ENCODE results near the gene VKORC1.

Gene VKORC1

GRCh38 chr16:31081428-31082351, 12.9 kb downstream of the VKORC1 start:
- DNase-seq = no peak

DNA sequence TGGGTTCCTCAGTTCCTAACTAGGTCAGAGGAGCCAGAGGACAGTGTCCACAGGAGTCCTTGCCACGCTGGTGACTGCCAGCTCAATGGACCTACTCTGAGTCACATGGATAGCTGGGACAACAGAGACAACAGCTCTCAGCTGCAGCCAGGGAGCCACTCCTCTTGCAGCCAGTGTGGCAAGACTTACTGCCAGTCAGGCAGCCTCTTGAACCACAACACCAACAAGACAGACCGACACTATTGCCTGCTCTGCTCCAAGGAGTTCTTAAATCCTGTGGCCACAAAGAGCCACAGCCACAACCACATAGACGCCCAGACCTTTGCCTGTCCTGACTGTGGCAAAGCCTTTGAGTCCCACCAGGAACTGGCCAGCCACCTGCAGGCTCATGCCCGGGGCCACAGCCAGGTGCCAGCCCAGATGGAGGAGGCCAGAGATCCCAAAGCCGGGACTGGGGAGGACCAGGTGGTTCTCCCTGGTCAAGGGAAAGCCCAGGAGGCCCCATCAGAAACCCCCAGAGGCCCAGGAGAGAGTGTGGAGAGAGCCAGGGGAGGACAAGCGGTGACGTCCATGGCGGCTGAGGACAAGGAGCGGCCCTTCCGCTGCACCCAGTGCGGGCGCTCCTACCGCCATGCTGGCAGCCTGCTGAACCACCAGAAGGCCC, 13.7 kb downstream of the VKORC1 start:
- no peak for DNase-seq

- no peak for DNase-seq
These were observed 14.5 kb downstream of the VKORC1 start for GRCh38 chr16:31080035-31080629.

DNA sequence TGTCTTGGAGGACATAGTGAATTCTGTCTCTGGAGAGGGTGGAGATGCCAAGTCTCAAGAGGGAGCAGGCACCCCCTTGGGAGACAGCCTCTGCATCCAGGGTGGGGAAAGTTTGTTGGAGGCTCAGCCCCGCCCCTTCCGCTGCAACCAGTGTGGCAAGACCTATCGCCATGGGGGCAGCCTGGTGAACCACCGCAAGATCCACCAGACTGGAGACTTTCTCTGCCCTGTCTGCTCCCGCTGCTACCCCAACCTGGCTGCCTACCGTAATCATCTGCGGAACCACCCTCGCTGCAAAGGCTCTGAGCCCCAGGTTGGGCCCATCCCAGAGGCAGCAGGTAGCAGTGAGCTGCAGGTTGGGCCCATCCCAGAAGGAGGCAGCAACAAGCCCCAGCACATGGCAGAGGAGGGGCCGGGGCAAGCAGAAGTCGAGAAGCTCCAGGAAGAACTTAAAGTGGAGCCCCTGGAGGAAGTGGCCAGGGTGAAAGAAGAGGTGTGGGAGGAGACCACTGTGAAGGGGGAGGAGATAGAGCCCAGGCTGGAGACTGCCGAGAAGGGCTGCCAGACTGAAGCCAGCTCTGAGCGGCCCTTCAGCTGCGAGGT, 15.2 kb downstream of the VKORC1 start:
- no peak for DNase-seq

DNA sequence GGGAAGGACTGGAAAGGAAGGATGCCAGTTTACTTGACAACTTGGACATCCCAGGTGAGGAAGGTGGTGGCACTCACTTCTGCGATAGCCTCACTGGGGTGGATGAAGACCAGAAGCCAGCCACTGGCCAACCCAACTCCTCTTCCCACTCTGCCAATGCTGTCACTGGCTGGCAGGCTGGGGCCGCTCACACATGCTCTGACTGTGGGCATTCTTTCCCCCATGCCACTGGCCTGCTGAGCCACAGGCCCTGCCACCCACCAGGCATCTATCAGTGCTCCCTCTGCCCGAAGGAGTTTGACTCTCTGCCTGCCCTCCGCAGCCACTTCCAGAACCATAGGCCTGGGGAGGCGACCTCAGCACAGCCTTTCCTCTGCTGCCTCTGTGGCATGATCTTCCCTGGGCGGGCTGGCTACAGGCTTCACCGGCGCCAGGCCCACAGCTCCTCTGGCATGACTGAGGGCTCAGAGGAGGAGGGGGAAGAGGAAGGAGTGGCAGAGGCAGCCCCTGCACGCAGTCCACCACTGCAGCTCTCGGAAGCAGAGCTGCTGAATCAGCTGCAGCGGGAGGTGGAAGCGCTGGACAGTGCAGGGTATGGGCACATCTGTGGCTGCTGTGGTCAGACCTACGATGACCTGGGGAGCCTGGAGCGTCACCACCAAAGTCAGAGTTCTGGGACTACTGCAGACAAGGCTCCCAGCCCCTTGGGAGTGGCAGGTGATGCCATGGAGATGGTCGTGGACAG, 15.8 kb downstream of the VKORC1 start:
- DNase-seq = no peak

DNA sequence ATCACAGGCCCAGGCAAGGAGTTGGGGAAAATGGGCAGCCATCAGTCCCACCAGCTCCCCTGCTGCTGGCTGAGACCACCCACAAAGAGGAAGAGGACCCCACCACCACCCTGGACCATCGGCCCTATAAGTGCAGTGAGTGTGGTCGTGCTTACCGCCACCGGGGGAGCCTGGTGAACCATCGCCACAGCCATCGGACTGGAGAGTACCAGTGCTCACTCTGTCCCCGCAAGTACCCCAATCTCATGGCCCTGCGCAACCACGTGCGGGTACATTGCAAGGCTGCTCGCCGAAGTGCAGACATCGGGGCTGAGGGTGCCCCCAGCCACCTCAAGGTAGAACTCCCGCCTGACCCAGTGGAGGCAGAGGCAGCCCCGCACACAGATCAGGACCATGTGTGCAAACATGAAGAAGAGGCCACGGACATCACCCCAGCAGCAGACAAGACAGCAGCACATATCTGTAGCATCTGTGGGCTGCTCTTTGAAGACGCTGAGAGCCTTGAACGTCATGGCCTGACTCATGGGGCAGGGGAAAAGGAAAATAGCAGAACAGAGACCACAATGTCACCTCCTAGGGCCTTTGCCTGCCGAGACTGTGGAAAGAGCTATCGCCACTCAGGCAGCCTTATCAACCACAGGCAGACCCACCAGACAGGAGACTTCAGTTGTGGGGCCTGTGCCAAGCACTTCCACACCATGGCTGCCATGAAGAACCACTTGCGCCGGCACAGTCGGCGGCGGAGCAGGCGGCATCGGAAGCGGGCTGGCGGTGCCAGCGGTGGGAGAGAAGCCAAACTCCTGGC, 16.8 kb downstream of the VKORC1 start:
- no peak for DNase-seq

DNA sequence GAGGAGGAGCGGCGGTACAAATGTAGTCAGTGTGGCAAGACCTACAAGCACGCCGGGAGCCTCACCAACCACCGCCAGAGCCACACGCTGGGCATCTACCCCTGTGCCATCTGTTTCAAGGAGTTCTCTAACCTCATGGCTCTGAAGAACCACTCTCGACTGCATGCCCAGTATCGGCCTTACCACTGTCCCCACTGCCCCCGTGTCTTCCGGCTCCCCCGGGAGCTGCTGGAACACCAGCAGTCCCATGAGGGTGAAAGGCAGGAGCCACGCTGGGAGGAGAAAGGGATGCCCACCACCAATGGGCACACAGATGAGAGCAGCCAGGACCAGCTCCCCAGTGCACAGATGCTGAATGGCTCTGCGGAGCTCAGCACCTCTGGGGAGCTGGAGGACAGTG, 17.6 kb downstream of the VKORC1 start:
- DNase-seq = no peak

DNA sequence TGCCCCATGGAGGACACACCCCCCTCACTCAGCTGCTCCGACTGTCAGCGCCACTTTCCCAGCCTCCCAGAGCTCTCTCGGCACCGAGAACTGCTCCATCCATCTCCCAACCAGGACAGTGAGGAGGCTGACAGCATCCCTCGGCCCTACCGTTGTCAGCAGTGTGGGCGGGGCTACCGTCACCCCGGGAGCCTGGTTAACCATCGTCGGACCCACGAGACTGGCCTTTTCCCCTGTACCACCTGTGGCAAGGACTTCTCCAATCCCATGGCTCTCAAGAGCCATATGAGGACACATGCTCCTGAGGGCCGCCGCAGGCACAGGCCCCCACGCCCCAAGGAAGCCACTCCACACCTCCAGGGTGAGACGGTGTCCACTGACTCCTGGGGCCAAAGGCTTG, 18.3 kb downstream of the VKORC1 start:
- no peak for DNase-seq

GRCh38 chr16:31074814-31075183, 19.8 kb downstream of the VKORC1 start:
- DNase-seq = no peak

GRCh38 chr16:31073970-31074813, 20.4 kb downstream of the VKORC1 start, which contains the start of the genes ZNF646 and ZNF668:
ZNF646 (plus strand) TSS chr16:31074422; CDS start chr16:31076325, 1,903 bp downstream.
ZNF668 (minus strand) TSS chr16:31074240; CDS start chr16:31064459, 9,781 bp downstream.
- peak; percentile 99 for DNase-seq

DNA sequence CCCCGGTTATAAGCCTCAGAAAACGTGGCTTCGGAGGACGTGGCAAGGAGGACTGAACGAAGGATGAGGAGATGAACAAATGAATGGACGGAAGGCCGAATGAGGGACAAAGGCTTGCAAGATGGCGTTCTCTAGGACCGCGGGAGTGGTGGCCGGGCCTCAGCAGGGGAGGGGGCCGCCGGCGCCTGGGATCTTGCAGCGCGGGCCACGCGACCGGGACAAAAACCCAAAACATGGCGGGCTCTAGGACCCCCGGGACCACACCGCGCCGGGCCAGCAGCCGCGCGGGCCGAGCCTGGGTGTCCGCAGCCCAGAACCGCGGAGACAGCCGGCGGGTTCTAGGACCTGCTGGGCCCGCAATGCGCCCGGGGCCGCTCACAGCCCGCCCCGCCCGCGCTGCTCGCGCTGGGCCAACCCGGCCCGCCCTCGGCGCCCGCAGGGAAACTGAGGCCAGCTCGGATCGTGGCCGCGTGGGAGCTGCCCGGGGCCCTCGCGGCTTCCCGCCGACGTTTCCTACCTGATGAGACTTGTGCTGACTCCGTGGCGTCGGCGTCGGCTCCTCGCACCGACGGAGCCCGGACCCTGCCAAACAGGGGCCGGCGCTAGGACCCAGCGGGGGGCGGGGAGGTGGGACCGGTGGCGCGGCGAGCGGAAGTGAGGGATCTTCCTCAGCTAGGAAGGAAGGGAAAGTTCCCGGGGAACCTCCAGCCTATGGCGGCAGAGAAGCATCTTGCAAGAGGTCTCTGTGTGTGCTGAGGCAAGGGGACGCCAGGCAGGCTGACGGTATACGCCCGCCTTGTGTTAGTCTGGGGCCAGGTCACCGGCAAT, 21.2 kb downstream of the VKORC1 start:
- DNase-seq = peak; percentile 84

GRCh38 chr16:31072540-31073141, 22.0 kb downstream of the VKORC1 start:
- no peak for DNase-seq

DNA sequence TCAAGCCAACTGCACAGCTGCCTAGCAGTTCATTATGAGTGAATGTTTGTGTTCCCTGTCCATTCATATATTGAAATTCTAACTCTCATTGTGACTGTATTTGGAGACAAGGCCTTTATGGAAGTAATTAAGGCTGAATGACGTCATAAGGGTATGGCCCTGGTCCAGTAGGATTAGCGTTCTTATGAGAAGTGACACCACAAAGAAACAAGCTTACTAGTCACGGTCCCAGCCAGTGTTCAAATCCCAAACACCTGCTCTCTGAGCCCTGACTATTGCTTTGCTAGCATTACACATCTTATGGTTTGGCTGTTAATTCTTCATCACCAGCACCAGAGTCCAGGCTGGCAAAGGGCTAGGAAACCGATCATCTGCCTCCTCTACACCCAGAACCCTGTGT, 22.7 kb downstream of the VKORC1 start:
- DNase-seq = peak; percentile 58

DNA sequence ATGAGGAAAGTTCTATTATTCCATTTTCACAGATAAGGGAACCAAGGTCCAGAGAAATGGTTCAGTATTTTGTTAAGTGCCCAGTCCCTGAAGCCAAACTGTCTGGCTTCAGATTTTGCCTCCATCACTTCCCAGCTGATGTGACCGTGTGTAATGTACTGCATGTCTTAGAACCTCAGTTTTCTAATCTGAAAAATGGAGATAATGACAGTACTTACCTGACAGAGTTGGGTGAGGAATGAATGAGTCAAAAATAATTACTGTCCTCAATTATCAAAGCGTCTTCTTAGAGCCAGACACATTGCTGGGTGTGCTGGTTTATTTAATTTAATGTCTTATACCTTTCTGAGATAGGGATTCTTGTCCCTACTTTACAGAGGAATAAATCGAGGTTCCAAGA, 27.3 kb downstream of the VKORC1 start:
- DNase-seq = no peak

GRCh38 chr16:31064882-31065461, 29.6 kb downstream of the VKORC1 start:
- DNase-seq = no peak

- DNase-seq = no peak
These were observed 30.6 kb downstream of the VKORC1 start for GRCh38 chr16:31063843-31064611.

- no peak for DNase-seq
These were observed 31.1 kb downstream of the VKORC1 start for GRCh38 chr16:31063495-31063842.

DNA sequence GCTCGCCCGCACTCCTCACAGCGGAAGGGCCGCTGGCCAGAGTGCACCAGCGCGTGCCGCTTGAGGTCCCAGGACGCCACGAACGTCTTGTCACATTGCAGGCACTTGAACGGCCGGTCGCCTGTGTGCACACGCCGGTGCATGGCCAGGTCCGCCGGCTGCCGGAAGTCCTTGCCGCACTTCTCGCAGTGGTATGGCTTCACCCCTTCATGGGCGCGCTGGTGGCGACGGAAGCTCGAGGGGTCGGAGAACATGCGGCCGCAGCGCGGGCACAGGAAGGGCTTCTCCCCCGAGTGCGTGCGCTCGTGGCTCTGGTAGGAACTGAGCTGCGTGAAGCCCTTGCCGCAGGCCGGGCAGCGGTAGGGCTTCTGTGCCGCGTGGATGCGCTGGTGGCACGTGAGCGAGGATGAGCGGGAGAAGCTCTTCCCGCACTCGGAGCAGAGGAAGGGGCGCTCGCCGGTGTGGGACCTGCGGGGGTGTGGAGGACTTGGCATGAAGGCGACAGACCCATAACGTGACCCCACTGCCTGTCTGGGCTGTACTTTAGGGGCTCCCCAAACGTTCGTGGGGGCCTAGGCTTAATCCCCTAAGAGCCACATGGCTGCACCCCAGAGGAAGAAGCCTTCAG, 32.7 kb downstream of the VKORC1 start:
- DNase-seq = no peak

All from SHP77 treated with DMSO at 0.1 percent for 48 hours (cell line).